Activated CD8-positive, alpha-beta memory T cell treated with anti-CD3 and anti-CD28 coated beads, Interleukin-2, amount 50 U/mL, for 48 hours (primary cell): ENCODE measurements around the gene PLCG1.
"Not testable (repeated sequence)": the region's sequence is repeated elsewhere in the genome, so short reads cannot be mapped to it uniquely, and the experiment has no call there.

Experiments
- DNase-seq: peaks from one replicate; pipeline ENCODE4 v3.0.0-alpha.2; 2020

Gene PLCG1

GRCh38 chr20:41136680-41137613 is at the start of gene PLCG1:
PLCG1 (plus strand) TSS chr20:41137543; CDS start chr20:41137642, 99 bp downstream.
- peak; percentile 93 for DNase-seq

- DNase-seq = no peak
Measured at GRCh38 chr20:41087777-41088176, 49.6 kb upstream of the PLCG1 start.

- no peak for DNase-seq
Measured at GRCh38 chr20:41089555-41089954, 47.8 kb upstream of the PLCG1 start.

GRCh38 chr20:41091927-41092326 is 45.4 kb upstream of the PLCG1 start:
- DNase-seq = no peak

GRCh38 chr20:41094353-41095055 is 42.8 kb upstream of the PLCG1 start:
- DNase-seq = no peak

GRCh38 chr20:41095110-41095969 is 42.0 kb upstream of the PLCG1 start:
- no peak for DNase-seq

GRCh38 chr20:41098703-41099250 is 38.6 kb upstream of the PLCG1 start:
- DNase-seq = no peak

- no peak for DNase-seq
Measured at GRCh38 chr20:41100001-41100480, 37.3 kb upstream of the PLCG1 start.

- DNase-seq = no peak
Measured at GRCh38 chr20:41101660-41102059, 35.7 kb upstream of the PLCG1 start.

GRCh38 chr20:41108531-41108930 is 28.8 kb upstream of the PLCG1 start:
- DNase-seq = no peak

GRCh38 chr20:41110012-41110411 is 27.3 kb upstream of the PLCG1 start:
- no peak for DNase-seq

GRCh38 chr20:41110930-41111577 is 26.3 kb upstream of the PLCG1 start:
- DNase-seq = no peak

GRCh38 chr20:41111578-41111951 is 25.8 kb upstream of the PLCG1 start:
- DNase-seq = no peak

GRCh38 chr20:41116282-41116956 is 20.9 kb upstream of the PLCG1 start:
- DNase-seq = no peak

GRCh38 chr20:41118159-41118558 is 19.2 kb upstream of the PLCG1 start:
- DNase-seq = not testable (repeated sequence)

GRCh38 chr20:41118632-41119031 is 18.7 kb upstream of the PLCG1 start:
- no peak for DNase-seq

GRCh38 chr20:41119614-41120561 is 17.5 kb upstream of the PLCG1 start:
- no peak for DNase-seq

GRCh38 chr20:41121399-41121798 is 15.9 kb upstream of the PLCG1 start:
- no peak for DNase-seq

- DNase-seq = no peak
Measured at GRCh38 chr20:41123631-41124030, 13.7 kb upstream of the PLCG1 start.

GRCh38 chr20:41124451-41125094 is 12.8 kb upstream of the PLCG1 start:
- DNase-seq = no peak
